Left forelimb (tissue), 1 donor: ENCODE data around the gene VAPA.
"Not testable (repeated sequence)": the region's sequence is repeated elsewhere in the genome, so short reads cannot be mapped to it uniquely, and the experiment has no call there.

Experiments used
- DNase-seq: peaks from one replicate; pipeline ENCODE4 v3.0.0-alpha.2; 2018; ENCODE audit warnings: low spot score

VAPA gene

GRCh38 chr18:9886005-9886348, 27.8 kb upstream of the VAPA start:
- DNase-seq, result no peak

- no peak for DNase-seq
Observed at GRCh38 chr18:9887992-9888391, 25.8 kb upstream of the VAPA start.

- DNase-seq, result no peak
Observed at GRCh38 chr18:9890196-9890595, 23.6 kb upstream of the VAPA start.

GRCh38 chr18:9890957-9891356, 22.9 kb upstream of the VAPA start:
- DNase-seq, result no peak

GRCh38 chr18:9891515-9891914, 22.3 kb upstream of the VAPA start:
- DNase-seq, result not testable (repeated sequence)

GRCh38 chr18:9894454-9895068, 19.3 kb upstream of the VAPA start:
- no peak for DNase-seq

- DNase-seq, result no peak
Observed at GRCh38 chr18:9897129-9897528, 16.7 kb upstream of the VAPA start.

- DNase-seq, result not testable (repeated sequence)
Observed at GRCh38 chr18:9897787-9898291, 16.0 kb upstream of the VAPA start.

GRCh38 chr18:9898792-9899549, 14.8 kb upstream of the VAPA start:
- DNase-seq, result no peak

- DNase-seq, result not testable (repeated sequence)
Observed at GRCh38 chr18:9899550-9899930, 14.3 kb upstream of the VAPA start.

GRCh38 chr18:9900699-9901098, 13.1 kb upstream of the VAPA start:
- no peak for DNase-seq

GRCh38 chr18:9901377-9901776, 12.4 kb upstream of the VAPA start:
- DNase-seq, result no peak

GRCh38 chr18:9902264-9902663, 11.6 kb upstream of the VAPA start:
- not testable (repeated sequence) for DNase-seq

- no peak for DNase-seq
Observed at GRCh38 chr18:9902832-9903231, 11.0 kb upstream of the VAPA start.

- no peak for DNase-seq
Observed at GRCh38 chr18:9905401-9905922, 8.4 kb upstream of the VAPA start.

GRCh38 chr18:9906481-9906880, 7.3 kb upstream of the VAPA start:
- DNase-seq, result no peak

GRCh38 chr18:9907867-9908266, 5.9 kb upstream of the VAPA start:
- DNase-seq, result no peak

- DNase-seq, result no peak
Observed at GRCh38 chr18:9910071-9910470, 3.7 kb upstream of the VAPA start.

- DNase-seq, result no peak
Observed at GRCh38 chr18:9910661-9911060, 3.2 kb upstream of the VAPA start.

- no peak for DNase-seq
Observed at GRCh38 chr18:9911226-9911625, 2.6 kb upstream of the VAPA start.

- not testable (repeated sequence) for DNase-seq
Observed at GRCh38 chr18:9912285-9912684, 1.5 kb upstream of the VAPA start.

GRCh38 chr18:9913151-9913525, 678 bp upstream of the VAPA start:
- DNase-seq, result no peak

GRCh38 chr18:9914334-9914583, 443 bp downstream of the VAPA start:
- no peak for DNase-seq
